ENCODE measurements around the gene ITPRID1.

Gene ITPRID1

DNA sequence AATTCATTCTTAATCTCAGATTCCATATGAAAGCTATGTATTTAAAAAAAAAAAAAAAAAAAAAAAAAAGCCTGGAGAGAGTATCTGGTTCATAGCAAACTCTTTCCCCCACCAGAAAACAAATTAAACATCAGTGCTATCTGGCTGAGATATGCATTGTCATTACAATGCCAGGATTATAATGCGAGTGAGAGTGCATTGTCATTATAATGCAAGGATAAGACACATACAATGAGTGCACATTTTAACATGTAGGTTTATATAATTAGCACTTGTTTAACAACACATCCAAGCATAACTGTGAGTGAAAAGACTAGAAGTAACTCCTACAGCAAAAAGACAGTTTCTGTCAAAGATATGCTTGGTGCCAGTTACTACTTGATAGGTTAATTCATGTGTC is 48.1 kb downstream of the ITPRID1 start:
- Histone ChIP-seq H3K36me3 (ENCODE audit: low read length) (no peaks in the 10 kb centered on the region), H3K9ac (ENCODE audit: low read length) (no peak overlapping the region), H3K79me2 (ENCODE audit: insufficient read depth, low read length) (no peaks in the 10 kb centered on the region), H3K9me2 (replicated peaks; ENCODE audit: insufficient read depth, low read length) (no peaks in the 10 kb centered on the region), H2AFZ (ENCODE audit: low read depth, low read length, severe bottlenecking) (no peak overlapping the region), H3K4me2 (ENCODE audit: low read depth, low read length, poor library complexity, severe bottlenecking) (no peak overlapping the region), H3K4me3 (ENCODE audit: insufficient read depth, low read length, poor library complexity, severe bottlenecking) (no peak overlapping the region), H3K9me3 (ENCODE audit: insufficient read depth, low read length) (no peaks in the 10 kb centered on the region), H3K27ac (ENCODE audit: low read depth, low read length) (no peak overlapping the region), H4K20me1 (ENCODE audit: low read depth, low read length) (no peaks in the 10 kb centered on the region), H3F3A (ENCODE audit: insufficient read depth) (no peaks in the 10 kb centered on the region), H3K27me3 (ENCODE audit: low read length) (no peaks in the 10 kb centered on the region)
- TF ChIP-seq, protein P1, sequence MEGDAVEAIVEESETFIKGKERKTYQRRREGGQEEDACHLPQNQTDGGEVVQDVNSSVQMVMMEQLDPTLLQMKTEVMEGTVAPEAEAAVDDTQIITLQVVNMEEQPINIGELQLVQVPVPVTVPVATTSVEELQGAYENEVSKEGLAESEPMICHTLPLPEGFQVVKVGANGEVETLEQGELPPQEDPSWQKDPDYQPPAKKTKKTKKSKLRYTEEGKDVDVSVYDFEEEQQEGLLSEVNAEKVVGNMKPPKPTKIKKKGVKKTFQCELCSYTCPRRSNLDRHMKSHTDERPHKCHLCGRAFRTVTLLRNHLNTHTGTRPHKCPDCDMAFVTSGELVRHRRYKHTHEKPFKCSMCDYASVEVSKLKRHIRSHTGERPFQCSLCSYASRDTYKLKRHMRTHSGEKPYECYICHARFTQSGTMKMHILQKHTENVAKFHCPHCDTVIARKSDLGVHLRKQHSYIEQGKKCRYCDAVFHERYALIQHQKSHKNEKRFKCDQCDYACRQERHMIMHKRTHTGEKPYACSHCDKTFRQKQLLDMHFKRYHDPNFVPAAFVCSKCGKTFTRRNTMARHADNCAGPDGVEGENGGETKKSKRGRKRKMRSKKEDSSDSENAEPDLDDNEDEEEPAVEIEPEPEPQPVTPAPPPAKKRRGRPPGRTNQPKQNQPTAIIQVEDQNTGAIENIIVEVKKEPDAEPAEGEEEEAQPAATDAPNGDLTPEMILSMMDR (IDR thresholded peaks at IDR 0.05; ENCODE audit: insufficient read depth, low read length, poor library complexity, severe bottlenecking): no peak
- no peak for TF ChIP-seq EZH2phosphoT487 (conservative IDR thresholded peaks at IDR 0.05; ENCODE audit: low read length)

- no peaks in the 10 kb centered on the region for H3K79me2 ChIP-seq (ENCODE audit: insufficient read depth, low read length)
- H3K9me2 ChIP-seq (replicated peaks; ENCODE audit: insufficient read depth, low read length): no peaks in the 10 kb centered on the region
- no peaks in the 10 kb centered on the region for H4K20me1 ChIP-seq (ENCODE audit: low read depth, low read length)
- H3K4me3 ChIP-seq (ENCODE audit: insufficient read depth, low read length, poor library complexity, severe bottlenecking): no peak overlapping the region
- no peaks in the 10 kb centered on the region for H3K27me3 ChIP-seq (ENCODE audit: low read length)
- H3F3A ChIP-seq (ENCODE audit: insufficient read depth): no peaks in the 10 kb centered on the region
- H3K27ac ChIP-seq (ENCODE audit: low read depth, low read length): no peak overlapping the region
- TF ChIP-seq, protein P1 (IDR thresholded peaks at IDR 0.05; ENCODE audit: insufficient read depth, low read length, poor library complexity, severe bottlenecking): no peak
- TF ChIP-seq EZH2phosphoT487 (conservative IDR thresholded peaks at IDR 0.05; ENCODE audit: low read length): no peak
- H3K36me3 ChIP-seq (ENCODE audit: low read length): no peaks in the 10 kb centered on the region
- H2AFZ ChIP-seq (ENCODE audit: low read depth, low read length, severe bottlenecking): no peak overlapping the region
- no peak overlapping the region for H3K4me2 ChIP-seq (ENCODE audit: low read depth, low read length, poor library complexity, severe bottlenecking)
- no peak overlapping the region for H3K9ac ChIP-seq (ENCODE audit: low read length)
- no peaks in the 10 kb centered on the region for H3K9me3 ChIP-seq (ENCODE audit: insufficient read depth, low read length)
Observed at GRCh38 chr7:31563522-31563921, 49.6 kb downstream of the ITPRID1 start.

DNA sequence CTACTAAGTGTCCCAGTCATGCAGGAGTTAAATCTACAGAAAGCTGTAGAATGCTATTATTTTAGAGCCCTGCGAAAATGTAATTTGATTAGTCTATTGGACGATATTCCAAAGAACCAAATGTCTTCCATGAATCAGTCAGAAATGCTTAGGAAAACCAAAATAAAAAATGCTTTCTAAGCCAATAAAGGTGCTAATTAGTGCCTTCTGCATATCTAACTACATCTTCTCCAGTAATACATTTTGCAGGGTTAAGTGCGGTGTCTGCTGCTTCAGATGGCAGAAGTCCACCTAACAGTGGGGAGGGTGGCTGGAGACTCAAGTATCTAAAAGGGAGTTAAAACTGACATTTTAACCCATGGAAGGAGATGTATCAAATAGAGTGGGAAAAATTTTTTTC is 50.1 kb downstream of the ITPRID1 start:
- H3K9me3 ChIP-seq (ENCODE audit: insufficient read depth, low read length): no peaks in the 10 kb centered on the region
- no peaks in the 10 kb centered on the region for H4K20me1 ChIP-seq (ENCODE audit: low read depth, low read length)
- TF ChIP-seq, protein P1 (IDR thresholded peaks at IDR 0.05; ENCODE audit: insufficient read depth, low read length, poor library complexity, severe bottlenecking): no peak
- no peak for TF ChIP-seq EZH2phosphoT487 (conservative IDR thresholded peaks at IDR 0.05; ENCODE audit: low read length)

More for the DNA sequence above, 50.1 kb downstream of the ITPRID1 start:
- Histone ChIP-seq H2AFZ (ENCODE audit: low read depth, low read length, severe bottlenecking) (no peak overlapping the region), H3K9me2 (replicated peaks; ENCODE audit: insufficient read depth, low read length) (no peaks in the 10 kb centered on the region), H3K27me3 (ENCODE audit: low read length) (no peaks in the 10 kb centered on the region), H3K4me2 (ENCODE audit: low read depth, low read length, poor library complexity, severe bottlenecking) (no peak overlapping the region), H3F3A (ENCODE audit: insufficient read depth) (no peaks in the 10 kb centered on the region), H3K36me3 (ENCODE audit: low read length) (no peaks in the 10 kb centered on the region), H3K4me3 (ENCODE audit: insufficient read depth, low read length, poor library complexity, severe bottlenecking) (no peak overlapping the region), H3K79me2 (ENCODE audit: insufficient read depth, low read length) (no peaks in the 10 kb centered on the region), H3K9ac (ENCODE audit: low read length) (no peak overlapping the region), H3K27ac (ENCODE audit: low read depth, low read length) (no peak overlapping the region)
